H9 (cell line): Measurements from ENCODE around the gene KCND2. TPM values are rescaled to one million over a fixed set of nuclear protein-coding genes. Genes with fewer than 3 reads are reported as not detected.

Experiments used
- DNase-seq: peaks from one replicate; pipeline ENCODE4 v3.0.0-alpha.2; 2017
- H2AFZ ChIP-seq: one replicate; pipeline ENCODE4 v1.6.1; 2013; ENCODE audit warnings: mild to moderate bottlenecking, low read length, control low read depth, moderate library complexity
- H2AK5ac ChIP-seq: 2 replicates; pipeline ENCODE4 v1.6.1; 2013; ENCODE audit warnings: low read length, control low read depth, mixed read lengths; ENCODE audit not compliant: insufficient read length
- H2BK120ac ChIP-seq: one replicate; pipeline ENCODE4 v1.6.1; 2013; ENCODE audit warnings: low read depth, mild to moderate bottlenecking, low read length, control low read depth, inconsistent platforms; ENCODE audit not compliant: poor library complexity, severe bottlenecking
- H2BK12ac ChIP-seq: 2 replicates; pipeline ENCODE4 v1.6.1; 2013; ENCODE audit warnings: low read length, control low read depth, mixed read lengths, low read depth; ENCODE audit not compliant: insufficient read length
- H2BK15ac ChIP-seq: 2 replicates; pipeline ENCODE4 v1.6.1; 2013; ENCODE audit warnings: low read depth, low read length, control low read depth
- H2BK20ac ChIP-seq: one replicate; pipeline ENCODE4 v1.6.1; 2013; ENCODE audit warnings: low read depth, mild to moderate bottlenecking, low read length, control low read depth, inconsistent platforms; ENCODE audit not compliant: poor library complexity, severe bottlenecking
- H2BK5ac ChIP-seq: 2 replicates; pipeline ENCODE4 v1.6.1; 2013; ENCODE audit warnings: low read length, control low read depth, mixed read lengths; ENCODE audit not compliant: insufficient read length
- H3K14ac ChIP-seq: 2 replicates; pipeline ENCODE4 v1.6.1; 2013; ENCODE audit warnings: low read length, control low read depth; ENCODE audit not compliant: insufficient read depth
- H3K18ac ChIP-seq: 2 replicates; pipeline ENCODE4 v1.6.1; 2013; ENCODE audit warnings: low read depth, mild to moderate bottlenecking, mixed read lengths, low read length, control low read depth; ENCODE audit not compliant: insufficient read length
- H3K23ac ChIP-seq: 2 replicates; pipeline ENCODE4 v1.6.1; 2013; ENCODE audit warnings: low read length, control low read depth, mixed read lengths, low read depth; ENCODE audit not compliant: insufficient read length
- H3K23me2 ChIP-seq: 2 replicates; pipeline ENCODE4 v1.6.1; 2013; ENCODE audit warnings: low read depth, mild to moderate bottlenecking, mixed read lengths, low read length, control low read depth; ENCODE audit not compliant: insufficient read length, poor library complexity, severe bottlenecking
- H3K27ac ChIP-seq: 2 replicates; pipeline ENCODE4 v1.5.1; 2013; ENCODE audit warnings: low read length, control low read depth, mixed read lengths, low read depth; ENCODE audit not compliant: insufficient read length
- H3K27me3 ChIP-seq: 2 replicates; pipeline ENCODE4 v1.6.1; 2013; ENCODE audit warnings: low read length, control low read depth, inconsistent platforms; ENCODE audit not compliant: insufficient read depth
- H3K4ac ChIP-seq: 2 replicates; pipeline ENCODE4 v1.6.1; 2013; ENCODE audit warnings: low read depth, mild to moderate bottlenecking, control low read depth, inconsistent platforms, low read length, moderate library complexity
- H3K4me1 ChIP-seq: 2 replicates; pipeline ENCODE4 v1.6.1; 2013; ENCODE audit warnings: low read length, control low read depth, inconsistent platforms; ENCODE audit not compliant: insufficient read depth
- H3K4me2 ChIP-seq: 2 replicates; pipeline ENCODE4 v1.6.1; 2013; ENCODE audit warnings: low read length, control low read depth, mixed read lengths; ENCODE audit not compliant: insufficient read length, insufficient read depth
- H3K56ac ChIP-seq: 2 replicates; pipeline ENCODE4 v1.6.1; 2013; ENCODE audit warnings: low read depth, mild to moderate bottlenecking, mixed read lengths, low read length, control low read depth; ENCODE audit not compliant: insufficient read length
- H3K79me1 ChIP-seq: 2 replicates; pipeline ENCODE4 v1.6.1; 2013; ENCODE audit warnings: low read depth, mild to moderate bottlenecking, moderate library complexity, low read length, control low read depth, inconsistent platforms; ENCODE audit not compliant: insufficient read depth, poor library complexity, severe bottlenecking
- H3K79me2 ChIP-seq: 2 replicates; pipeline ENCODE4 v1.6.1; 2013; ENCODE audit warnings: low read length, control low read depth, inconsistent platforms; ENCODE audit not compliant: insufficient read depth
- H3K9ac ChIP-seq: 2 replicates; pipeline ENCODE4 v1.6.1; 2013; ENCODE audit warnings: low read length, control low read depth, mixed read lengths; ENCODE audit not compliant: insufficient read length; ENCODE audit errors: extremely low read depth
- H3K9me3 ChIP-seq: one replicate; pipeline ENCODE4 v1.6.1; 2013; ENCODE audit warnings: low read depth, low read length, inconsistent platforms; ENCODE audit not compliant: control insufficient read depth
- H3T11ph ChIP-seq: one replicate; pipeline ENCODE4 v1.6.1; 2013; ENCODE audit warnings: mild to moderate bottlenecking, low read length, control low read depth, inconsistent platforms
- H4K20me1 ChIP-seq: one replicate; pipeline ENCODE4 v1.6.1; 2013; ENCODE audit not compliant: control insufficient read depth, insufficient read length, insufficient read depth
- H4K5ac ChIP-seq: 2 replicates; pipeline ENCODE4 v1.6.1; 2013; ENCODE audit warnings: low read depth, mild to moderate bottlenecking, mixed read lengths, low read length, control low read depth; ENCODE audit not compliant: insufficient read length
- H4K8ac ChIP-seq: replicated peaks from 2 replicates; pipeline ENCODE4 v1.6.1; 2013; ENCODE audit warnings: low read length, control low read depth, mixed read lengths, low read depth; ENCODE audit not compliant: insufficient read length
- H4K91ac ChIP-seq: 2 replicates; pipeline ENCODE4 v1.6.1; 2013; ENCODE audit warnings: low read depth, mild to moderate bottlenecking, moderate library complexity, mixed read lengths, low read length, control low read depth; ENCODE audit not compliant: insufficient read length
- H3K27ac Mint-ChIP-seq, 3 experiments: 2 replicates in 2 of 3; 3 replicates in 1 of 3; pipeline ENCODE4 v1.8.0; 2020 to 2021; ENCODE audit warnings: mixed read lengths in 3 of 3, mild to moderate bottlenecking in 1 of 3, moderate library complexity in 1 of 3
- H3K27me3 Mint-ChIP-seq: 2 replicates; pipeline ENCODE4 v1.8.0; 2021; ENCODE audit warnings: low read depth, mild to moderate bottlenecking, moderate library complexity, mixed read lengths
- H3K36me3 Mint-ChIP-seq, 3 experiments: 2 replicates in 2 of 3; 3 replicates in 1 of 3; pipeline ENCODE4 v1.8.0; 2020 to 2021; ENCODE audit warnings: low read depth in 3 of 3, mixed read lengths in 3 of 3; ENCODE audit not compliant: insufficient read depth in 1 of 3
- H3K4me1 Mint-ChIP-seq, 2 experiments: 2 replicates each; pipeline ENCODE4 v1.8.0; 2020; ENCODE audit warnings: mixed read lengths in 2 of 2
- H3K4me3 Mint-ChIP-seq, 2 experiments: 2 replicates in 1 of 2; 3 replicates in 1 of 2; pipeline ENCODE4 v1.8.0; 2020 to 2021; ENCODE audit warnings: mild to moderate bottlenecking in 2 of 2, mixed read lengths in 2 of 2, moderate library complexity in 1 of 2
- H3K9me3 Mint-ChIP-seq, 2 experiments: 2 replicates in 1 of 2; 3 replicates in 1 of 2; pipeline ENCODE4 v1.8.0; 2020; ENCODE audit warnings: mild to moderate bottlenecking in 2 of 2, mixed read lengths in 2 of 2, moderate library complexity in 1 of 2
- WGBS: extraction: QIAGEN DNeasy Blood & Tissue Kit; methylation state at CpG from one replicate; pipeline ENCODE4 v1.1.7; 2013; ENCODE audit warnings: missing lambda C conversion rate, low lambda C conversion rate, mixed read lengths; ENCODE audit not compliant: insufficient read length; ENCODE audit errors: extremely low coverage; 5-methylcytosine and 5-hydroxymethylcytosine counted together
- total RNA-seq: library from RNA; stranded (reverse); gene quantifications from 2 replicates; pipeline ENCODE4 v1.2.1, GENCODE V29; 2021
- TF ChIP-seq, protein P1 (sequence below): fragments of 200-600 bp; sonication (generic); conservative IDR thresholded peaks from 3 replicates; pipeline ENCODE4 v1.8.0; 2021; ENCODE audit warnings: antibody characterized with exemption, mild to moderate bottlenecking

Gene KCND2
- total RNA-seq, 1 experiment from 2014 or later, result 6.4 TPM

DNA sequence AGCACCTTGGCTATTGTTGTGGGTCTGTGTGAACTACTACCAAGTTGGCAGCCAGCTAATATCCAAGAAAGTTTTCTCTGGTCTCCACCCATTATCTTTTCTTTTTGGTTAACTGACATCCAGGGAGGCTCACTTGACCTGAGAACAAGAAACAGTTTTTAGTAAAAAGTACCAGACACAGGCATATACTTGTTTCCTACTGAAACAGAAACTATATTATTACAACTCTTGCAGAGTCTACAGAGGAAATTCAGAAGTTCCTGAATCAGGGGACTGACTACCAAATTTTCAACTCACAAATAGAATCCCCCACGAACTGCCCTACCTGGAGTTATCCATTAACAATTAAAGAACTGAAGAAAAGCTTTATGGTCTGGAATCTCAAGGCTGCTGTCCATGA is 168.9 kb downstream of the KCND2 start:
- WGBS, result no CpG with 5 or more reads among the region's 1 CpG
- H3K27ac Mint-ChIP-seq, result 0 out of 7 replicates have a peak overlapping the region, but pooled peaks of 1 of the 3 experiments have one; percentile 6
- no peak overlapping the region for H4K91ac ChIP-seq
- no peaks in the 10 kb centered on the region for H3K9me3 ChIP-seq
- no peak overlapping the region for H3K4ac ChIP-seq
- H3K27me3 ChIP-seq, result no peaks in the 10 kb centered on the region
- no peak overlapping the region for H2AFZ ChIP-seq
- H2BK15ac ChIP-seq, result no peak overlapping the region
- no peak overlapping the region for H3K9ac ChIP-seq
- H3K4me3 Mint-ChIP-seq, result no peak overlapping the region
- H4K8ac ChIP-seq, result no peak overlapping the region
- no peaks in the 10 kb centered on the region for H3K23me2 ChIP-seq
- no peak overlapping the region for H3K23ac ChIP-seq
- H3K4me2 ChIP-seq, result no peak overlapping the region
- no peak overlapping the region for H3K18ac ChIP-seq
- H4K5ac ChIP-seq, result no peak overlapping the region
- no peak overlapping the region for H2BK120ac ChIP-seq
- no peak overlapping the region for H3K27ac ChIP-seq
- no peak overlapping the region for H2AK5ac ChIP-seq
- no peak overlapping the region for H2BK12ac ChIP-seq
- H3K9me3 Mint-ChIP-seq, result no peaks in the 10 kb centered on the region
- H3K79me1 ChIP-seq, result no peaks in the 10 kb centered on the region
- H2BK5ac ChIP-seq, result no peak overlapping the region
- H3K4me1 ChIP-seq, result no peaks in the 10 kb centered on the region; the same call in 1 of the 2 replicates
- TF ChIP-seq, protein P1, sequence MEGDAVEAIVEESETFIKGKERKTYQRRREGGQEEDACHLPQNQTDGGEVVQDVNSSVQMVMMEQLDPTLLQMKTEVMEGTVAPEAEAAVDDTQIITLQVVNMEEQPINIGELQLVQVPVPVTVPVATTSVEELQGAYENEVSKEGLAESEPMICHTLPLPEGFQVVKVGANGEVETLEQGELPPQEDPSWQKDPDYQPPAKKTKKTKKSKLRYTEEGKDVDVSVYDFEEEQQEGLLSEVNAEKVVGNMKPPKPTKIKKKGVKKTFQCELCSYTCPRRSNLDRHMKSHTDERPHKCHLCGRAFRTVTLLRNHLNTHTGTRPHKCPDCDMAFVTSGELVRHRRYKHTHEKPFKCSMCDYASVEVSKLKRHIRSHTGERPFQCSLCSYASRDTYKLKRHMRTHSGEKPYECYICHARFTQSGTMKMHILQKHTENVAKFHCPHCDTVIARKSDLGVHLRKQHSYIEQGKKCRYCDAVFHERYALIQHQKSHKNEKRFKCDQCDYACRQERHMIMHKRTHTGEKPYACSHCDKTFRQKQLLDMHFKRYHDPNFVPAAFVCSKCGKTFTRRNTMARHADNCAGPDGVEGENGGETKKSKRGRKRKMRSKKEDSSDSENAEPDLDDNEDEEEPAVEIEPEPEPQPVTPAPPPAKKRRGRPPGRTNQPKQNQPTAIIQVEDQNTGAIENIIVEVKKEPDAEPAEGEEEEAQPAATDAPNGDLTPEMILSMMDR, result no peak
- no peak overlapping the region for H2BK20ac ChIP-seq
- no peaks in the 10 kb centered on the region for H3K36me3 Mint-ChIP-seq
- H3K79me2 ChIP-seq, result no peaks in the 10 kb centered on the region
- no peaks in the 10 kb centered on the region for H3K27me3 Mint-ChIP-seq
- no peak overlapping the region for H3K14ac ChIP-seq
- H3K4me1 Mint-ChIP-seq, result no peaks in the 10 kb centered on the region
- no peak overlapping the region for H3K56ac ChIP-seq
- H4K20me1 ChIP-seq, result no peaks in the 10 kb centered on the region
- no peak overlapping the region for H3T11ph ChIP-seq
- DNase-seq, result no peak
